Measurements from ENCODE around the gene IREB2.
"Not testable (repeated sequence)": the region's sequence is repeated elsewhere in the genome, so short reads cannot be mapped to it uniquely, and the experiment has no call there.

The IREB2 gene

GRCh38 chr15:78477295-78477694 lies 39.3 kb downstream of the IREB2 start:
- no peak for DNase-seq (ENCODE audit: low read depth)

- DNase-seq (ENCODE audit: low read depth) = no peak
These were observed 41.6 kb downstream of the IREB2 start for GRCh38 chr15:78479650-78480049.

GRCh38 chr15:78481917-78482316 lies 43.9 kb downstream of the IREB2 start:
- no peak for DNase-seq (ENCODE audit: low read depth)

- no peak for DNase-seq (ENCODE audit: low read depth)
These were observed 54.9 kb downstream of the IREB2 start for GRCh38 chr15:78492872-78493271.

- DNase-seq (ENCODE audit: low read depth) = no peak
These were observed 63.8 kb downstream of the IREB2 start for GRCh38 chr15:78501857-78502256.

- no peak for DNase-seq (ENCODE audit: low read depth)
These were observed 64.6 kb downstream of the IREB2 start for GRCh38 chr15:78502641-78503040.

GRCh38 chr15:78506971-78507830 lies 69.2 kb downstream of the IREB2 start, which contains the start of gene HYKK:
Gene HYKK (plus strand): TSS chr15:78507577. CDS start chr15:78513089, 5,512 bp downstream.
- peak; percentile 51 for DNase-seq (ENCODE audit: low read depth)

GRCh38 chr15:78507831-78508160 lies 69.8 kb downstream of the IREB2 start:
- no peak for DNase-seq (ENCODE audit: low read depth)

GRCh38 chr15:78508272-78508671 lies 70.3 kb downstream of the IREB2 start:
- DNase-seq (ENCODE audit: low read depth) = no peak

- DNase-seq (ENCODE audit: low read depth) = no peak
These were observed 71.8 kb downstream of the IREB2 start for GRCh38 chr15:78509726-78510312.

GRCh38 chr15:78520035-78520434 lies 82.0 kb downstream of the IREB2 start:
- DNase-seq (ENCODE audit: low read depth) = not testable (repeated sequence)

- DNase-seq (ENCODE audit: low read depth) = no peak
These were observed 86.2 kb downstream of the IREB2 start for GRCh38 chr15:78524230-78524629.

GRCh38 chr15:78527325-78527724 lies 89.3 kb downstream of the IREB2 start:
- DNase-seq (ENCODE audit: low read depth) = no peak

- no peak for DNase-seq (ENCODE audit: low read depth)
These were observed 95.3 kb downstream of the IREB2 start for GRCh38 chr15:78533331-78533730.

- no peak for DNase-seq (ENCODE audit: low read depth)
These were observed 98.1 kb downstream of the IREB2 start for GRCh38 chr15:78536134-78536533.

GRCh38 chr15:78537266-78537905 lies 99.4 kb downstream of the IREB2 start:
- no peak for DNase-seq (ENCODE audit: low read depth)

GRCh38 chr15:78538358-78538757 lies 100.3 kb downstream of the IREB2 start:
- no peak for DNase-seq (ENCODE audit: low read depth)

- DNase-seq (ENCODE audit: low read depth) = not testable (repeated sequence)
These were observed 101.6 kb downstream of the IREB2 start for GRCh38 chr15:78539464-78540140.

GRCh38 chr15:78540141-78540870 lies 102.3 kb downstream of the IREB2 start, which contains the start of gene PSMA4:
Gene PSMA4 (plus strand): TSS chr15:78540444. CDS start chr15:78541928, 1,484 bp downstream.
- DNase-seq (ENCODE audit: low read depth) = peak; percentile 97

GRCh38 chr15:78540871-78541743 lies 103.1 kb downstream of the IREB2 start:
- no peak for DNase-seq (ENCODE audit: low read depth)

- no peak for DNase-seq (ENCODE audit: low read depth)
These were observed 103.7 kb downstream of the IREB2 start for GRCh38 chr15:78541744-78542034.

All from activated T-cell treated with anti-CD3 and anti-CD28 coated beads for 1 hour (primary cell).